Eye (tissue), 1 donor: ENCODE data around the gene CORO6.
"Not testable (repeated sequence)": the region's sequence is repeated elsewhere in the genome, so short reads cannot be mapped to it uniquely, and the experiment has no call there.

Source experiments
- DNase-seq: peaks from one replicate; pipeline ENCODE4 v3.0.0-alpha.2; 2015

The CORO6 gene

DNA sequence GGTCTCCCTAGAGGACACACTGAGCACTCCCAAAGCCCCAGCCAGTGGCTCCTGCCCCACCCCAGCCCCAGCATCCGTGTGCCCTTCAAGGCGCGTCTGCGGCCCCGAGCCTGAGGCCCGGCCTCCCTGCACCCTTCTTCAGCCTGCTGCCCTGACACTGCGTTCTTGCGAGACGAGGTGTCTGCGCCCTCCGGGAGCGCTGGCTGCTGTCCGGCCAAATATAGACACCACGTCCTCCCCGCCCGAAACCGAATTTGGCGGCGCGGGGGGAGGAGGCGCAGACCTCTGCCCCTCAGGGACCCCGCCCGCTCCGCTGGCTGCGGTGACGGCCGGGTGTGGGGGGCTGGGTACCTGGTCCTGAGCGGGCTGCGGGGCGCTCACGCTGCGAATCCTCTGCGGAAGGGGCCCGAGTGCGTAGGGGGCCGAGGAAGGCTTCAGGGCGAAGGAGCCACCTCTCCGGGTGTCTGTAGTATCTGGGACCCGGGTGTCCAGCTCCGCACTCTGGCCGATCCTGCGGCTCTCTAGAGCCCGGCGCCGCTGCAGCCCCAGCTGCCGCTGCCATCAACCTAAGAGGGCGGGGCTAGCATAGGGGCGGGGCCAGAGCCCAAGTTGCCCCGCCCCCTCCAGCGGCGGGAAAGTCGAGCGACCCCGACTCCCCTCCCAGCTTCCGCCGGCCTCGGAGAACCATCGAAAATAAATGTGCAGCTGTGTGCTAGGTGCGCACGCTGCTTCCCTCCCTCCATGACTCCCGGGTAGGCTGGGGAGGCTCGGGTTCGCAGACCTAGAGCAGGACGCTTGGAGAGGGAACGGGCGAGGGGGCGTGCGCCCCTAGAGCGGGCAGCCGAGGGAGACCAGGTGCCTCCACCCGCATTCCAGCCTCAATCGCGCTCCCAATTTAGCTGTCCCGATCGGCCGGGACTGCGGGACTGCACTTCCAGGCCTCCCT is at the start of gene CORO6:
TSS of gene CORO6 (minus strand) at position 576 of the 946 bp plus-strand sequence. CDS start 1,491 bp downstream, outside the sequence.
- peak; percentile 89 for DNase-seq

DNA sequence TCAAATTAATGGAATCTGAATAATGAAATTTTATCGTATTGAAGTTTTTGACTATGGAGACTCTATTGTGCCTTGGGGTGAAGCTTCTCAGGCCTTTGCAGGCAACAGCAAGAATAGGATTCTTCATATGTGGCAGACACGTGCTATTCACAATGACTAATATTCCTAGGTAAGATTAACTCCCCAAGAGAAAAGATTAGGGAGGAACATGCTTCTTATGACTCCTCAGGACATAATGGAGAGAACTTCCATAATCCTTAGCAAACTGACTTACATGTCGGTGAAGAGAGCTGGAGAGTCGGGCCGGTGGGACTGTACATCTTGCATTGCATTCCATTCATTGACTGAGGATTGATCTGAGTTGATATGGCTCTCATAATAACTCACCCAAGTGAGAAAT is 48.9 kb upstream of the CORO6 start:
- DNase-seq = peak; percentile 27

DNA sequence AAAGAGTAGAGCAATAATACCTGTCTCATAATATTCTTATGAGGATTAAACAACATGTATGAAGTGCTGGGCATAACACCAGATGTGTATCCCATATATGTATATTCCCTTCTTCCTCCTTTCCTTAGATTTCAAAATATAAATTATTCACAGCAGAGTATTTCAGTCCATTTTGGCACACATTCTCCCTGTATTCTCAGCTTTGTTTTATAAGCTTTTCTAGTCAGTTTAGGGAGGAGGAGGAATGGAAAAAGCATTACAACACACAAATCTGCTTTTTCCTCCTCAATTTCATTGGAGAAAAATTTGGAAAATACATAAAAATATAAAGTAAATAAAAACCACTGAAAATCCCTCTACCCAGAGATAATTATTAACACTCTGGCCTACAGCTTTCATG is 46.6 kb upstream of the CORO6 start:
- no peak for DNase-seq

DNA sequence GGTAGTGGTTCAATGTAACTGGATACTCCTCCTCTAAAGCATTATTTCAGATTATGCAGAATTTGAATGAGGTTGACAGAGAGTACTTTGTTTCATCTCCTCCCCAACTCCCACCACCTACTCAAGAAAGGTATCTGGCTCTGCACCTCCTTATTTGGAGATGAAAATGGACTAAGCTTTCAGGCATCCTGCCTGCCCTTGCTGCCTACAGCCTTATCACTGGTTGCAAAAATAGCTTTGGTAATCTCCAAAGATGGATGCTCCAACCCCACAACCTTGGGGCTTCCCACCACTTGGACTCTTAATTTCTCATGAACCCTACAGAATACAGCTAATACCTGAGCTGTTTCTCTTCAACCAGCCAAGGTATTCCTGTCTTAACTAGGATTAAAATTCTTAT is 45.3 kb upstream of the CORO6 start:
- no peak for DNase-seq

DNA sequence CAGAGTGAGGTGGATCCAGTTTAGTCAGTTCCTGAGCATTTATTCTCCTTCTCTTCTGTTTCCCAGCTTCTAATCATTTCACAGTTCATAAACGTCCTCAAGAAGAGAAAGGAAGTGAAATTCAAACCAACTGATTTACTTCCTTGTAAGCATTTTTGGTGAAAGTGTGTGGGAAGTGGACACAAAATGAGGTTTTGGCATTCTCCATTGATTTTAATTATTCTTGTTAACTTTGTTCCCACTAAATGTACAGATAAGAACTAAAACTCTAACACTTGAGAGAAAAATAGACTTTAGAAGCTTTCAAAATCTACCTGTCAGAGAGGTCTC is 42.7 kb upstream of the CORO6 start:
- no peak for DNase-seq

DNA sequence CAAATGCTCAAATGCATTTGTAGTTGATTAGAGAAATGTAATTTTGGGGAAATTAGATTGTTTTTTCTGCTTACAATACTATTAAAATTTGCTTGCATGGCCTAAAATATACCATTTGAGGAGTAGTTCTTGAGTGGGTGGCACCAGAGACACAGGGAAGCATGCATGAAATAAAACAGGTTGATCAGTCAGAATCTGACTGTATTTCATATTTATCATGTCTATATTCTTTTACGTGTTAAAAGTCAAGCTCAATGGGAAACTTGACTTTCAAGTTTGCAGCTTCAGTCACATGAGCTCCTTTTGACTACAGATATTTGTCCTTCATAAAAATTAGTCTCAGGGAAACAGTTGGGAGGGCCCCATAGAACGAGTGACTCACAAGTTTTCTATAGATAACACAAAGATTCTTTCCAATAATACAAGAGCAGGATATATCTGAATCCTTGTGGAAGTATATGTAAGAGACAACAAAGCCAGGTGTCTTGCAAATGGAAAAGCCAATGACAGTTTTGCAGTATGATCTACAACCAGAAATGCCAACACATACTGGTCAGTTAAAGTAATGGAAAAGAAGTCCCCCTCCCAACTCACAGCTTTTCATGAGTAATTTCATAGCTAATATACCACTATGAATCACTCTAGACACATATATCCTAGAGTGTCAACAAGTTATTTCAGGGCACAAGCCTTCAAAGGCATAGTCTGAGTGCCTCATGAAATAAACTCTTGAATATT is 42.2 kb upstream of the CORO6 start:
- DNase-seq = no peak

DNA sequence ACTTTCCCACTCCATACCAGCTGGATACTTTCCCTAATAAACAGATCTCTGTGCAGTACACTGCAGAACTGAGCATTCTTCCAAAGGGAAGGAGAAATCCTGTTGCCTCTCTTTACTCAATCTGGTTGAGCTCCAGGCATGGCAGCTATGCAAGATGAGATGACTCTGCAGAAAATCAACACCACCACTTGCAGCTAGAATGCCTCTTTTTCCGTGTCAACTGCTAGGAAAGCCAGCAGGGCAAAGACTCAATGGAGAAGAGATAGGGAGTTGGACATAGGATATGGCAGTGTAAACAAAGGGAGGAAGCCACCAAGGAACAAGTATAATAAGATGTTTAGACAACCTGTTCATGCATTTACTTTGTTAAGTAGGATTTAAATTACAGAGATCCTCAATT is 40.4 kb upstream of the CORO6 start:
- DNase-seq = no peak

DNA sequence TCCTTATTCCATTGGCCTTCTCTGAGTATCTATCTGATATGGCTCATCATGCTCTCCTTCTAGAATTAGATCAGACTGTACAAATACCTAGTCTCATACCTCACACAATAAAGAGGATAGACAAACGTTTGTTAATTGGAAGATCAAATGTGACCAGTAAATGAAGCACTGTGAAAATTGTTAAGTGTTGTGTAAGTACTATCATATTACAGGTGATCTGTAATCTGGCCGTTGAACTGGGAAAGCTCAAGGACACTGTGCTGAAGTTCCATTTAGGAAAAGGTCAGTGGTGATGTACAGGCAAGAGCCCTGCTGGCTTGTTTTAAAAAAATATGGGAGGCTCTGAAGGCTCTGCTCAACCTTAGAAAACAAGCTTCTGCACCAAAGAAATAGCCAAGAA is 38.5 kb upstream of the CORO6 start:
- no peak for DNase-seq

DNA sequence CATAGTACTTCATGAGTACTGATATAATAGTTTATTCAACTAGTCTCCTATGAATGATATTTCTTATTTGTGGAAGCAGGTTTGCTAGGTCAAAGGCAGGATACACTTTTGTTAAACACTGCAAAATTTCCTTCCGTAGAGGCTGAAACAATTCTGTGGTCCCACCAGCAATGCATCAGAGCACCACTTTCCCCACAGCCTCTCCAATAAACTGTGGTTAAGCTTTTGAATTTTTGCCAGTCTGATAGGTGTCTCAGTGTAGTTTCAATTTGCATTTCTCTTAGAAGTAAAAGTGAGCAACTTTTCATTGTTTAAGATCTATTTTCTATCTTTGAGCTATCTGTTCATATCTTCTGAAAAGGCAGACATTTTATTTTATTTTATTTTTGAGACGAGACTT is 36.4 kb upstream of the CORO6 start:
- no peak for DNase-seq

DNA sequence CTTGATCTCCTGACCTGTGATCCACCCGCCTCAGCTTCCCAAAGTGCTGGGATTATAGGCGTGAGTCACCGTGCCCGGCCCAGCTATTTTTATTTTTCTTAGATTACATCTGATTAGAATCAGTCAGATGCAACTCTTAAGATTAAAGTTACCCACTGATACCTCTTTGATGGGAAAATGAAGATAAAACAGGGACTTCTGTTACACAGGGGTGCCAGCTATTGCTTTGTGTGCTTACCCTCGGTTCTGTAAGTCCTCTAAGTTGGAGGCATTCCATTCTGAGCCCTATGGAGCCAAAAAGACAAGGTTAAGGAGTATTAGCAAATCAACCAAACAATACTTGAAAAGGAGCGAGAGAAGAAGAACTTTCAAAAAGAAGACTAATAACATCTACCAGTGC is 32.6 kb upstream of the CORO6 start:
- DNase-seq = no peak

DNA sequence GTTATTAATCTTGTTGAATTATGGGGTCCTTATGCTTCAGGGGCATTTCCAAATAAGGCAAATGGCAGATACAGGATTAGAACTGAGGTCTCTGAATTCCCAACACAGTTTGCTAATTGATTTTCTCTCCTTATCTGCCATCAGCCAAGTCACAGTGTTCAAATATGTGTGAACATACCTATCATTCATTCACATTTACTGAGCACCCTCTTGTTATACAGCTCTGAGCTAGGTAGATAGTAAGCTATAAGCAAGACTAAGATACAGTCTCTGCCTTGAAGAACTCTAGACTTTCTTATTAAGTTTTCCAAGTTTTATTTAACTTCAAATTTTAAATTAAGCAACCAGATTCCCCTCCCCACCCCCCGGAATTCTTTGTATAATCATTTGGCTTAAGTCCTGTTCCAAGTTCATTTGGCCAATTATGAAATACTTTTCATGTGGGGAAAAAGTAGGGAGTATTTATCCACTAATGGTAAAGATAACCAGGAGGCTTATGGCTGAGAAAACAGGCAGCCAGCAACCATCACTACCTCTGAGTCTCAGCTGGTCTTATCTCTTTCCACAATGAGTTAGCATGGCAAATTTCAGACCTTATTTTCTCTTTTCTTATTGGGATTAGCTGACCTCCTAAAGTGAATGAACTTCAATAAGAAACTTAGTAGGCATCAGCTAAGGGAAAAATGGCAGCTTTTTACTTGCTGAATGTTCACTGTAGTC is 31.4 kb upstream of the CORO6 start:
- no peak for DNase-seq

DNA sequence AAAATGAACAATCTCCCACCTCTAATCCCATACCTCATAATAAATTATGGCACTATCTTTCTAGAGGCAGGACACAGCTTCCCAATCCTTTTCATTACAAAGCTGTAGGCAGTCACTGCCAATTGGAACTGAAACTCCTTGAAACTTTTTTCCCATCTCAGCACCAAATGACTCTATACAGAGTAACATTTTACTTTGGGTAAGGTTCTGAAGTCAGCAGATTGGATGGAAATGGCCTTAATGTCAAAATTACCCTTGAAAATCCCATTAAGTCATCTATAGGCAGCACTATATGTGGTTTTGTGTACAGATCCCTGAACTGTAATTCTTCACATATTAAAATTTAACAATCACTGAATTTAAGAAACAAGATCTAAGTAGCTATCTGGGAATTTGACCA is 30.3 kb upstream of the CORO6 start:
- DNase-seq = no peak

DNA sequence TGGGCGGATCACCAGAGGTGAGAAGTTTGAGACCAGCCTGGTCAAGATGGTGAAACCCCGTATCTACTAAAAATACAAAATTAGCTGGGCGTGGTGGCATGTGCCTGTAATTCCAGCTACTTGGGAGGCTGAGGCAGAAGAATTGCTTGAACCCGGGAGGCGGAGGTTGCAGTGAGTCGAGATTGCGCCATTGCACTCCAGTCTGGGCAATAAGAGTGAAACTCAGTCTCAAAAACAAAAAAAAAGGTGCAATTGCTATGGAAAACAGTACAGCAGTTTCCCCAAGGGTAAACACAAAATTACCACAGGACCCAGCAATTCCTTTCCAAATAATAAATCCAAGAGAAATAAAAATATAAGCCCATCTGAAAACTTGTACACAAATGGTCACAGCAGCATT is 29.2 kb upstream of the CORO6 start:
- DNase-seq = not testable (repeated sequence)

DNA sequence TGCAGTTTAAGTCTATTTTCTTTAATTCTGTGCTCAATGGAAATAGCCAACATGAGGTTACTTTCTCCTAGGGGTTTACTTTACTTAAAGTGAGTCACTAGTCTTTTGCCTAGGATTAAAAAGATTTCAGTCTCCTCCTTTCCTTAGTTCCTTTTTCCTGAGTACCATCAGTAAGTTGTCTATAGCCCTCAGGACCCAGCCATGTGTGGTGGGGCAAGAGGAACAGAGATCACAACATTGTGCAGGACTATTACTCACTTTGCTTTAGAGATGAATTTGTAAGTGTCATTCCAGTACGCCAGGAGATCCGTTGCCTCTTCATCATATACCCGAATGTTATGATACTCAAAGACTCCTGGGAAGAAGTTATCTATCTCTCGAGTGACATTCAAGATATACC is 27.7 kb upstream of the CORO6 start:
- no peak for DNase-seq

DNA sequence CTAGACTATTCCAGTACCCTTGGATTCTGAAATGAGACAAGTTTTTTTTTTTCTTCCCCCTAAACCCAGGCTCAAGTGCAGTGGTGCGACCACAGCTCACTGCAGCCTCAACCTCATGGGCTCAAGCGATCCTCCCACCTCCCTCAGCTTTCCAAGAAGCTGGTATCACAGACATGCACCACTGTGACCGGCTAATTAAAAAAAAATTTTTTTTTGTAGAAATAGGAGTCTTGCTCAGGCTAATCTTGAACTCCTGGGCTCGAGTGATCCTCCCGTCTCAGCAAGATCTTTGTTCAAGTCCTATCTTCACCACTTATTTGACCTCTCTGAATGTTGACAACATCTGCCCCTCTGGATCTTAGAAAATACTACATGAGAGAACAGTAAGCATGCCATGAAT is 26.6 kb upstream of the CORO6 start:
- no peak for DNase-seq

DNA sequence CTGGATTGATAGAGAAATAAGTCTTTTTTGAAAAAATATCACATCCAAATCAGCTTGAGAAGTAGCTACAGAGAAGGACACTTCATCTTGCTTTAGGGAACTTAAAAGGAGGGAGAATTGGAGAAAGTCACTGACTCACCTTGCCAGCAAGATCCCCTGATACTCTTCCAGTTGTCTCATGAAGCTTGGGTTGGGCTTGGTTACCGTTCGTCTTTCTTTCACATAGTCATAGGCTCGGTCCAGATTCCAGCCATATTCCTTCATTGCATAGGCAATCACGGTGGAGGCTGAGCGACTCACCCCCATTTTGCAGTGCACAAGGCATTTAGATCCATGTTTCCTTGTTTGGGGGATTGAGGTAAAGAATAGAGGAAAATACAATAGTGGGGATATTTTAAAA is 25.3 kb upstream of the CORO6 start:
- DNase-seq = no peak

DNA sequence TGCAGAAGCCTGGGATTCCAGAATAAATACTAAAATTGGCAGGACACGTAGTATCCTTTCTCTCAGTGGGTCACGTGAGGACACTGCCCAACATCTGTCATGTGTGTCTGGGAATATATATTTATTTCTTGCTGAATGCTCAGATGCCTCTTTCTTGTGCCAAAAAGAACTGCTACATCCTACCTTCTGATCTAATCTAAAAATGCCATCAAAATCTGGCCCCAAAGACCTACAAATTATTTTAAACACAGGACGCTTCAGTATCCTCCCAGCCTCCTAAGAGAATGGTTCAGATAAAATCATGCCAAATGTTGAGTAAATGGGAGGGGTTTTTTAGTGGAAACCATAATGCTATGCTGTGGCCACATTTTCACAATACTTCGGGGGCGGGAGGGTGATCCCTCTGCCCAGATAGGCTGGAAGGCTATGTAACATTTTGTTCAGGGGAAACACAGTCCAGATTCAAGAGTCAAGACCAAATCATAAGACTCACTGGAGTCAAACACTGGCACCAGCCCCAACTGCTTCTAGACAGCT is 22.9 kb upstream of the CORO6 start:
- no peak for DNase-seq

DNA sequence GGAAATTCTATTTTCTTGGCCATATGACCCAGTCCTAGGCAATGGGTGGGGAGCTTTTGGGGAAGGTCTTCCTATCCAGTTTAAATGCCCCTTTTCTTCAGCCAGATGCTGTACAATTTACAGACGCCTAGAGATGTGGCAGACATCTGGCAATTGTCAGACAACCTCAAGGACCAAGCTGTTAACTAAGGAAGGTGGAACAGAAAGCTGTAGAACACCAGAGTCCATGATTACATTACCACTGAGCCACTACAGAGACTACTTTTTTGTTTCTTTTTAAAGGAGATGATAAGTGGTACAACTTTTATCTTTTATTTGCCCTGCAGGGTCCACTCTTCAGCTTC is 21.1 kb upstream of the CORO6 start:
- no peak for DNase-seq

DNA sequence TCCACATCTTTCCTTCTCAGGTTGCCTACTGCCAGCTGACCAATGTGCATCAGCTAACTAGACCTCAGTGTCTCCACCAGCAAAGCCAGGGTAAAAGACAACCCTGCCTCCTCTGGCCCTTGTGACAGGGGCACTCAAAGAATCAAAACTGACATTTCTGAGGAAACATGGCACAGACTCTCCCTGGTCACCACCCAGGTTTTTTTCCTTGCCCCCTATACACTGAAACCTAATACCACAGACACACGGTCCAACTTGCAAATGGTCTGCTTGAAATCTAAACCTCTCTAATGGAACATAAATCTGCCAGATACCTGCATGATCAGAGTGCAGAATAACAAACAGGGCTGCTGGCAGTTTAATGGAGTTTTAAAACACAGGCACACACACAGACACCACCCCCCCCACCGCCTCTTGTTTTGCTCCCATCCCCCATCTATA is 19.5 kb upstream of the CORO6 start:
- no peak for DNase-seq

DNA sequence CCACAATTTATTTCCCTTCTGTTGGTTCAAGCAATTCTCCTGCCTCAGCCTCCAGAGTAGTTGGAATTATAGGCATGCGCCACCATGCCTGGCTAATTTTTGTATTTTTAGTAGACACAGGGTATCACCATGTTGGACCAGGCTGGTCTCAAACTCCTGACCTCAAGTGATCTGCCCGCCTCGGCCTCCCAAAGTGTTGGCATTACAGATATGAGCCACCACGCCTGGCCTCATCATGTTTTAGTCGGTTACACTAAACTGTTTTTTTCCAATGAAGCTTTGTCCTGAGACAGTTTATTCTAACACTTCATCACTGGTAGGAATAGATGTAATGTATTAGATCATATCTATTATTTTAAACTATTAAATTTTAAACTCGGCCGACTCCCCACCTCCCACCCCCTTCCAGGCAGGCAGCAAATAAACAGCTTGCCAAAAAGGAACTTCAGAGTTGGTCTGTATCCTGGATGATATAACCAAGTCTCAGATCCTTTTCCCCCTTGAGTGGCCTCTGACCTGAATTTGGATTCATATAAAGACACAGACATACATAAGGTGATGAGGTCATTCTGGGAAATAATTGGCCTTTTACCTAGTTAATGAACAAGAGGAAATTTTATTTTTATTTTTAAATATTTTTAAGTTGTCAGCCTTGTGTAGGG is 18.4 kb upstream of the CORO6 start:
- DNase-seq = peak; percentile 40

DNA sequence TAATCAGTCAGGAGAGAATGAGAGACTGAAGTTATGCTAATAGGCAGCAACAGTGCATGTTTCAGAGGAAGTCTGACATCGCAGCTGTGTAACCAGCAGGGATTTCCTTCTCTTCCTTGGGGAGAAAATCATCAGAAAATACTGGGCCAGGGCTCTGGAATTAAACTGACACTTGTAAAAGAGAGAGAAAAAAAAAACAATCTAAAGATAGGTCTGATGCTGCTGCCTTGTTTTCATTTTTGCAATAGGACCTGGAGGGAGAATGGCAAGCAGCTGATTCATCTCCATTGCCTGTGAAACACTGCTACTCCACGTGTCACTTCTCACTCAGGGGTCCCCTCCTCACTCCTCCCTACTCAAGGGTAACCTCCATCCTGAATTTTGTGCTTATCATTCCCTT is 17.7 kb upstream of the CORO6 start:
- DNase-seq = no peak

DNA sequence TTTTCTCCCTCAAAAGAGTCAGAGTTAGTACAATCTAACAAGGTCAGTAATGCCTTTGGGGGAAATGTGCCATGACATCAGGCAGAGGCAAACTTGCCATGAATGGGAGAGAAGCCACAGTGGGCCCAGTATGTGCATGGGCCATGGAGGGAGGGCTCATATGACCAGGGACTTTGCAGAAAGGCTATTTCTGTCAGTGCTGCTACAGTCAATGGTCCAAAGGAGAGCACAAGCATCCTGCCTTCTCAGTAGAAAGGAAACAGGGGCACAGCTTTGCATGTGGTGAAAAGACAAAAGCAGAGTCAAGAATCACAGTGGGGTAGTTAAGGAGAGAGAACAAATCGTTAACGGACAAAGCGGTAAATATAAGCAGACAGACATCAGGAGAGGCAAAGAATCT is 11.2 kb upstream of the CORO6 start:
- no peak for DNase-seq

DNA sequence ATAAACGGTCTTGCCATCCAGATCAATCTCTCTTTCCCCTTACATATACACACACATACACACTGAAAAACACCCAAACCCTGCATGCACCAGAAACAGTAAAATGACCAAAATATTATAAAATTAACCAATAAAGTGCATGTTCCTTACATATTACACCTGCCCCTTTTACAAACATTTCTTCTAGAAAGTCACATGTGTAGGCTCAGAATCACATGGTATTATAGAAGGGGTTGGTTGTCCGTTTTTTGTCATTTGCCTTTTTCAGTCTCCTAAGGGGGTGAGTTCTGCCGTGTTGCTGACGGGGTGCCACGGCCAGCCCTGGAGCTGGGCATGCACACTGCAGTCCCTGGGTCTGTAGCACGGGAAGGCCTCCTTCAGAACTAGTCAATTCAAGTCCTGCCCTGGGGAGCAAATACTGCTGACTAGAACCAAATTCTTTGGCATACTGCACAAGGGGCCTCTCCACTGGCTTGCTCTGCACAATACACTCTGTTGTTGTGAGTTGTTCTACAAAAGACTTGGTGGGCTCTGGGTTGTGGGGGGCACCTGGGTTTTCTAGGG is 8.0 kb upstream of the CORO6 start:
- DNase-seq = no peak
